HFF-Myc (cell line): ENCODE measurements around the gene AMPH.

Source experiments
- DNase-seq: peaks from one replicate; pipeline ENCODE4 v3.0.0-alpha.2; 2011; ENCODE audit warnings: low read depth; ENCODE audit errors: extremely low read depth
- H3K4me3 ChIP-seq: replicated peaks from 2 replicates; pipeline ENCODE4 v1.5.1; 2011; ENCODE audit warnings: low read depth, mild to moderate bottlenecking, control low read depth, low read length
- CTCF ChIP-seq: IDR thresholded peaks from 2 replicates; pipeline ENCODE4 v1.5.1; 2012; ENCODE audit warnings: mild to moderate bottlenecking, low read depth, low read length, control low read depth; ENCODE audit errors: missing control alignments

The AMPH gene

GRCh38 chr7:38461887-38462286 lies 169.3 kb downstream of the AMPH start:
- no peak overlapping the region for H3K4me3 ChIP-seq
- no peak for TF ChIP-seq CTCF
- no peak for DNase-seq

- no peak for DNase-seq
- H3K4me3 ChIP-seq = no peak overlapping the region
- no peak for TF ChIP-seq CTCF
These were observed 177.3 kb downstream of the AMPH start for GRCh38 chr7:38453826-38454225.

GRCh38 chr7:38453168-38453567 lies 178.0 kb downstream of the AMPH start:
- H3K4me3 ChIP-seq = no peak overlapping the region
- no peak for DNase-seq
- TF ChIP-seq CTCF = no peak

- no peak overlapping the region for H3K4me3 ChIP-seq
- no peak for DNase-seq
- TF ChIP-seq CTCF = no peak
These were observed 178.5 kb downstream of the AMPH start for GRCh38 chr7:38452681-38453108.

GRCh38 chr7:38451840-38452239 lies 179.3 kb downstream of the AMPH start:
- peak; percentile 23 for TF ChIP-seq CTCF
- DNase-seq = no peak
- H3K4me3 ChIP-seq = no peak overlapping the region

- no peak for TF ChIP-seq CTCF
- no peak for DNase-seq
- no peak overlapping the region for H3K4me3 ChIP-seq
These were observed 182.5 kb downstream of the AMPH start for GRCh38 chr7:38448584-38449234.

GRCh38 chr7:38448054-38448453 lies 183.1 kb downstream of the AMPH start:
- no peak overlapping the region for H3K4me3 ChIP-seq
- TF ChIP-seq CTCF = no peak
- no peak for DNase-seq
